ENCODE data around the gene PPP6R2. TPM values are rescaled to one million over a fixed set of nuclear protein-coding genes. Genes with fewer than 3 reads are reported as not detected.
A peak's percentile ranks its signal among the peaks of the same experiment; 100 is the strongest.

Gene PPP6R2
- polyA plus RNA-seq, 1 donor: 46.9 TPM

- no CpG with 5 or more reads among the region's 17 CpGs for WGBS (ENCODE audit: insufficient coverage, low lambda C conversion rate)
- Histone ChIP-seq H3K27ac (ENCODE audit: low read length) (no peak overlapping the region), H3K4me1 (ENCODE audit: control insufficient read depth, insufficient read depth, low read length) (peaks cover 12% of the 10 kb centered on the region), H3K4me3 (ENCODE audit: low read length) (no peak overlapping the region), H3K9me3 (ENCODE audit: control insufficient read depth, low read depth, low read length) (no peaks in the 10 kb centered on the region), H3K27me3 (ENCODE audit: control insufficient read depth, insufficient read depth, low read length) (no peaks in the 10 kb centered on the region), H3K36me3 (ENCODE audit: control insufficient read depth, insufficient read depth, low read length) (peaks cover 84% of the 10 kb centered on the region)
- no peak for DNase-seq
Observed at GRCh38 chr22:50441428-50441993, 98.4 kb downstream of the PPP6R2 start.

- H3K36me3 ChIP-seq (ENCODE audit: control insufficient read depth, insufficient read depth, low read length): peaks cover 85% of the 10 kb centered on the region
- H3K4me3 ChIP-seq (ENCODE audit: low read length): no peak overlapping the region
- H3K9me3 ChIP-seq (ENCODE audit: control insufficient read depth, low read depth, low read length): no peaks in the 10 kb centered on the region
- peaks cover 12% of the 10 kb centered on the region for H3K4me1 ChIP-seq (ENCODE audit: control insufficient read depth, insufficient read depth, low read length)
- no peaks in the 10 kb centered on the region for H3K27me3 ChIP-seq (ENCODE audit: control insufficient read depth, insufficient read depth, low read length)
- H3K27ac ChIP-seq (ENCODE audit: low read length): no peak overlapping the region
- no peak for DNase-seq
- WGBS (ENCODE audit: insufficient coverage, low lambda C conversion rate): no CpG with 5 or more reads among the region's 15 CpGs
Observed at GRCh38 chr22:50443197-50443596, 100.1 kb downstream of the PPP6R2 start.

GRCh38 chr22:50443801-50444625 is 100.9 kb downstream of the PPP6R2 start:
- peaks cover 12% of the 10 kb centered on the region for H3K4me1 ChIP-seq (ENCODE audit: control insufficient read depth, insufficient read depth, low read length)
- H3K36me3 ChIP-seq (ENCODE audit: control insufficient read depth, insufficient read depth, low read length): peaks cover 84% of the 10 kb centered on the region
- no CpG with 5 or more reads among the region's 28 CpGs for WGBS (ENCODE audit: insufficient coverage, low lambda C conversion rate)

GRCh38 chr22:50444663-50445062 is 101.5 kb downstream of the PPP6R2 start:
- Histone ChIP-seq H3K27me3 (ENCODE audit: control insufficient read depth, insufficient read depth, low read length) (no peaks in the 10 kb centered on the region), H3K4me1 (ENCODE audit: control insufficient read depth, insufficient read depth, low read length) (peaks cover 12% of the 10 kb centered on the region), H3K4me3 (ENCODE audit: low read length) (no peak overlapping the region), H3K9me3 (ENCODE audit: control insufficient read depth, low read depth, low read length) (no peaks in the 10 kb centered on the region), H3K27ac (ENCODE audit: low read length) (no peak overlapping the region), H3K36me3 (ENCODE audit: control insufficient read depth, insufficient read depth, low read length) (peaks cover 83% of the 10 kb centered on the region)
- peak; percentile 40 to 51 for DNase-seq
- WGBS (ENCODE audit: insufficient coverage, low lambda C conversion rate): no CpG with 5 or more reads among the region's 5 CpGs

More at GRCh38 chr22:50443801-50444625, 100.9 kb downstream of the PPP6R2 start:
- Histone ChIP-seq H3K4me3 (ENCODE audit: low read length) (no peak overlapping the region), H3K9me3 (ENCODE audit: control insufficient read depth, low read depth, low read length) (no peaks in the 10 kb centered on the region), H3K27ac (ENCODE audit: low read length) (no peak overlapping the region), H3K27me3 (ENCODE audit: control insufficient read depth, insufficient read depth, low read length) (no peaks in the 10 kb centered on the region)
- no peak for DNase-seq

- Histone ChIP-seq H3K36me3 (ENCODE audit: control insufficient read depth, insufficient read depth, low read length) (peaks cover 80% of the 10 kb centered on the region), H3K4me3 (ENCODE audit: low read length) (no peak overlapping the region), H3K4me1 (ENCODE audit: control insufficient read depth, insufficient read depth, low read length) (peaks cover 12% of the 10 kb centered on the region), H3K27me3 (ENCODE audit: control insufficient read depth, insufficient read depth, low read length) (no peaks in the 10 kb centered on the region), H3K27ac (ENCODE audit: low read length) (no peak overlapping the region), H3K9me3 (ENCODE audit: control insufficient read depth, low read depth, low read length) (no peaks in the 10 kb centered on the region)
- DNase-seq: no peak
- no CpG with 5 or more reads among the region's 30 CpGs for WGBS (ENCODE audit: insufficient coverage, low lambda C conversion rate)
Observed at GRCh38 chr22:50445071-50445879, 102.1 kb downstream of the PPP6R2 start.

- Histone ChIP-seq H3K36me3 (ENCODE audit: control insufficient read depth, insufficient read depth, low read length) (peaks cover 79% of the 10 kb centered on the region), H3K27me3 (ENCODE audit: control insufficient read depth, insufficient read depth, low read length) (no peaks in the 10 kb centered on the region), H3K4me1 (ENCODE audit: control insufficient read depth, insufficient read depth, low read length) (peaks cover 12% of the 10 kb centered on the region), H3K9me3 (ENCODE audit: control insufficient read depth, low read depth, low read length) (no peaks in the 10 kb centered on the region), H3K27ac (ENCODE audit: low read length) (no peak overlapping the region), H3K4me3 (ENCODE audit: low read length) (no peak overlapping the region)
- DNase-seq: no peak
- no CpG with 5 or more reads among the region's 17 CpGs for WGBS (ENCODE audit: insufficient coverage, low lambda C conversion rate)
Observed at GRCh38 chr22:50445880-50446707, 103.0 kb downstream of the PPP6R2 start.

GRCh38 chr22:50446708-50447575 is 103.8 kb downstream of the PPP6R2 start:
- Histone ChIP-seq H3K4me1 (ENCODE audit: control insufficient read depth, insufficient read depth, low read length) (peaks cover 12% of the 10 kb centered on the region), H3K27ac (ENCODE audit: low read length) (no peak overlapping the region), H3K9me3 (ENCODE audit: control insufficient read depth, low read depth, low read length) (no peaks in the 10 kb centered on the region), H3K27me3 (ENCODE audit: control insufficient read depth, insufficient read depth, low read length) (no peaks in the 10 kb centered on the region), H3K36me3 (ENCODE audit: control insufficient read depth, insufficient read depth, low read length) (peaks cover 74% of the 10 kb centered on the region), H3K4me3 (ENCODE audit: low read length) (no peak overlapping the region)
- no peak for DNase-seq
- WGBS (ENCODE audit: insufficient coverage, low lambda C conversion rate): no CpG with 5 or more reads among the region's 54 CpGs

- H3K4me3 ChIP-seq (ENCODE audit: low read length): no peak overlapping the region
- H3K4me1 ChIP-seq (ENCODE audit: control insufficient read depth, insufficient read depth, low read length): peaks cover 12% of the 10 kb centered on the region
- no peak for DNase-seq
- WGBS (ENCODE audit: insufficient coverage, low lambda C conversion rate): no CpG with 5 or more reads among the region's 27 CpGs
- no peaks in the 10 kb centered on the region for H3K27me3 ChIP-seq (ENCODE audit: control insufficient read depth, insufficient read depth, low read length)
- H3K36me3 ChIP-seq (ENCODE audit: control insufficient read depth, insufficient read depth, low read length): peaks cover 73% of the 10 kb centered on the region
- no peak overlapping the region for H3K27ac ChIP-seq (ENCODE audit: low read length)
- H3K9me3 ChIP-seq (ENCODE audit: control insufficient read depth, low read depth, low read length): no peaks in the 10 kb centered on the region
Observed at GRCh38 chr22:50447576-50448551, 104.7 kb downstream of the PPP6R2 start.
